GM12801 (cell line): ENCODE measurements around the gene BRF1.

Experiments
- CTCF ChIP-seq: IDR thresholded peaks from one replicate; pipeline ENCODE4 v1.5.1; 2011; ENCODE audit warnings: control low read depth; ENCODE audit not compliant: insufficient read length; ENCODE audit errors: extremely low read depth

The BRF1 gene

GRCh38 chr14:105168496-105168978, 132.3 kb downstream of the BRF1 start, which contains the start of gene JAG2:
TSS of gene JAG2 (minus strand) at chr14:105168776. CDS start at chr14:105168420, 356 bp downstream.
- no peak for TF ChIP-seq CTCF

GRCh38 chr14:105168093-105168420, 132.7 kb downstream of the BRF1 start:
- no peak for TF ChIP-seq CTCF

- no peak for TF ChIP-seq CTCF
Measured at GRCh38 chr14:105167303-105168092, 133.3 kb downstream of the BRF1 start.

GRCh38 chr14:105166571-105167302, 134.1 kb downstream of the BRF1 start:
- no peak for TF ChIP-seq CTCF

GRCh38 chr14:105165761-105166485, 134.9 kb downstream of the BRF1 start:
- TF ChIP-seq CTCF: no peak

GRCh38 chr14:105165134-105165704, 135.6 kb downstream of the BRF1 start:
- no peak for TF ChIP-seq CTCF

- TF ChIP-seq CTCF: no peak
Measured at GRCh38 chr14:105163040-105163742, 137.6 kb downstream of the BRF1 start.
